ENCODE results near the gene IDH3A. TPM values are rescaled to one million over a fixed set of nuclear protein-coding genes. Genes with fewer than 3 reads are reported as not detected.

The IDH3A gene
- 17.7 TPM for total RNA-seq

DNA sequence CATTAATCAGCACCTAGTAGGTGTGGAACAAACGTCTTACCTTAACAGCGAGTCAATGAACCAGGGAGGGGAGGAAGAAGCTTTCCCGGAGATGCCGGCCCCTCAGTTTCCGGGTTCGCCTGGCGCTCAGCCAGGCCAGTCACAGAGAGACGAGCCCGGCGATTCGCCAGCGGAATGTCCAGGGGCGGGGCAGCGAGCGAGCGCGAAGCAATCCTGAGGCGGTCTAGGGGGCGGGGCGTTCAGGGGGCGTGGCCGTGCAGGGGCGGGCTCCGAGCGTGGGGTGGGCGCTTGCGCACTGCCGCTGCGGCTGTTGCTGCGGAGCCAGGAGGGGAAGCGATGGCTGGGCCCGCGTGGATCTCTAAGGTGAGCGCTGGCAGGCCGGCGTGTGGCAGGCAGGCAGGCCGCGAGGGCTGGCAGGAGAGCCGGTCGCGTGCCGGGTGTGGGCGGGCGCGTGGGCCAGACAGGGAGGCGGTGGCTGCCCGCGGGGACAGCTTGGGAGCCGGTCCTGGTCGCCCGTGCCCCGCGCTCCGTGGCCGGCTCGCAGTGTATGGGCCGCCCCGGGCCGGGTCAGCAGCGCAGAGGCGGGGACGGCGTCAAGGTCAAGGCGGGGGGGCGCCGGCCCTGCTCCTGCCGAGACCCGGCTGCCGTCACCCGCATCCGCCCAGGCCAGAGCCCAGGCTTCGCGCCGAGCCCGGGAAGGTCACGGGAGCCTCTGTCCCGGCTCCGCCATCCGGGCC is at the start of gene IDH3A:
IDH3A (plus strand) TSS at position 295 of the 737 bp plus-strand sequence; CDS start at position 337, 42 bp downstream.
- TF ChIP-seq, protein P1, sequence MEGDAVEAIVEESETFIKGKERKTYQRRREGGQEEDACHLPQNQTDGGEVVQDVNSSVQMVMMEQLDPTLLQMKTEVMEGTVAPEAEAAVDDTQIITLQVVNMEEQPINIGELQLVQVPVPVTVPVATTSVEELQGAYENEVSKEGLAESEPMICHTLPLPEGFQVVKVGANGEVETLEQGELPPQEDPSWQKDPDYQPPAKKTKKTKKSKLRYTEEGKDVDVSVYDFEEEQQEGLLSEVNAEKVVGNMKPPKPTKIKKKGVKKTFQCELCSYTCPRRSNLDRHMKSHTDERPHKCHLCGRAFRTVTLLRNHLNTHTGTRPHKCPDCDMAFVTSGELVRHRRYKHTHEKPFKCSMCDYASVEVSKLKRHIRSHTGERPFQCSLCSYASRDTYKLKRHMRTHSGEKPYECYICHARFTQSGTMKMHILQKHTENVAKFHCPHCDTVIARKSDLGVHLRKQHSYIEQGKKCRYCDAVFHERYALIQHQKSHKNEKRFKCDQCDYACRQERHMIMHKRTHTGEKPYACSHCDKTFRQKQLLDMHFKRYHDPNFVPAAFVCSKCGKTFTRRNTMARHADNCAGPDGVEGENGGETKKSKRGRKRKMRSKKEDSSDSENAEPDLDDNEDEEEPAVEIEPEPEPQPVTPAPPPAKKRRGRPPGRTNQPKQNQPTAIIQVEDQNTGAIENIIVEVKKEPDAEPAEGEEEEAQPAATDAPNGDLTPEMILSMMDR (IDR thresholded peaks at IDR 0.05) = no peak
- H3K36me3 ChIP-seq = no peaks in the 10 kb centered on the region
- peak within 1 kb of the TSS; percentile 81 to 87 for H3K27ac ChIP-seq
- peaks cover 5 to 14% of the 10 kb centered on the region in 2 donors for H3K4me1 ChIP-seq
- no peaks in the 10 kb centered on the region for H3K9me3 ChIP-seq
- intact Hi-C loops (cut with DNase I) = loop anchor here (1.0 to 5.0 kb wide), 5 partner anchors 18 to 358 kb away; partner anchors contain the start of genes CIB2, DNAJA4, HYKK and TBC1D2B
- no peaks in the 10 kb centered on the region for H3K27me3 ChIP-seq
- peak; percentile 91 to 99 for DNase-seq (ENCODE audit: low spot score in 2 of 2)
- H3K4me3 ChIP-seq = peak within 1 kb of the TSS; percentile 79 to 90

DNA sequence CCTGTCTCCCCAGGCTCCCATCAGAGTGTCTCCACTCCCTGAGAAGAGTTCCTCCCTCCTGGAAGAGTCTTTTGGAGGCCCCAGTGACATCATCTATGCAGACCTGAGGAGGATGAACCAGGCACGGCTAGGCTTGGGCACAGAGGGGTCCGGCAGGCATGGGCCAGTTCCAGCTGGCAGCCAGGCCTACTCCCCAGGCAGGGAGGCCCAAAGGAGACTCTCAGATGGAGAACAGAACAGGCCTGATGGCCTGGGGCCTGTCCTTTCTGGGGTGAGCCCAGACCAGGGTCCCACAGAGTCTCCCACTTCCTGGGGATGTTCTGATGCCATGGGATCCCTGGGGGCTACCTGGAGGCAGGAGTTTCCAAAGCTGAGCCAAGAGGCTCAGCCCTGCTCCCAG is 48.3 kb upstream of the IDH3A start:
- TF ChIP-seq, protein P1 (IDR thresholded peaks at IDR 0.05) = no peak
- Histone ChIP-seq H3K4me1 (no peaks in the 10 kb centered on the region), H3K9me3 (no peaks in the 10 kb centered on the region), H3K4me3 (no peak overlapping the region), H3K27me3 (no peaks in the 10 kb centered on the region), H3K27ac (no peak overlapping the region), H3K36me3 (no peaks in the 10 kb centered on the region)
- DNase-seq (ENCODE audit: low spot score in 2 of 2) = no peak
- intact Hi-C loops (cut with DNase I) = no loop called here

DNA sequence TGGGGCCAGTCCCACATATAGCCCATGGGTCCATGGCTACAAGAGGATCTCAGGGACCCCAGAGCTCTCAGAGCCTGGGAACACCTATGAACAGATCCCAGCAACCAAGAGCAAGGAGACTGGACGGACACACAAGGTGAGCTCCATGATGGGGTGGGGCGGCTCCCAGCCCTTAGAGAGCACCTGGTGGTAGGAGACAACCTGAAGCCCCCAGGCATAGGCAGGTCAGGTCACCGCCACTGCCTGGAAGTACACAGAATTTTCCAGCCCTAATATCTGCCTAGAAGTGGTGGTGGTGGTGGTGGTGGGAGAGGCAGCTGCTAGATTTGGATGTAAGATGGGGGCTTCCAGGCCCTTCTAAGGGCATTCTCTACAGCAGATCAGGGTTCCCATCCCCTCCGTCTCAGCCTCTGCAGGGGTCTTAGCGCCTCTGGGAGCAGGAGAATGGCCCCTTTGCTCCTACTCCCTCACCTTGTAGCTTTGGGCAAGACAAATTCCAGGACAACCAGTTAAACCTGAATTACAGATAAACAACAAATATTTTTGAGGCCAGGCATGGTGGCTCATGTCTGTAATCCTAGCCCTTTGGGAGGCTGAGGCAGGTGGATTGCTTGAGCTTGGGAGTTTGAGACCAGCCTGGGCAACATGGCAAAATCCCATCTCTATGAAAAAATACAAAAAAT is 47.6 kb upstream of the IDH3A start:
- Histone ChIP-seq H3K9me3 (no peaks in the 10 kb centered on the region), H3K27me3 (no peaks in the 10 kb centered on the region), H3K4me1 (no peaks in the 10 kb centered on the region), H3K36me3 (no peaks in the 10 kb centered on the region), H3K4me3 (no peak overlapping the region), H3K27ac (no peak overlapping the region)
- DNase-seq (ENCODE audit: low spot score in 2 of 2) = no peak
- intact Hi-C loops (cut with DNase I) = no loop called here
- TF ChIP-seq, protein P1 (IDR thresholded peaks at IDR 0.05) = no peak

DNA sequence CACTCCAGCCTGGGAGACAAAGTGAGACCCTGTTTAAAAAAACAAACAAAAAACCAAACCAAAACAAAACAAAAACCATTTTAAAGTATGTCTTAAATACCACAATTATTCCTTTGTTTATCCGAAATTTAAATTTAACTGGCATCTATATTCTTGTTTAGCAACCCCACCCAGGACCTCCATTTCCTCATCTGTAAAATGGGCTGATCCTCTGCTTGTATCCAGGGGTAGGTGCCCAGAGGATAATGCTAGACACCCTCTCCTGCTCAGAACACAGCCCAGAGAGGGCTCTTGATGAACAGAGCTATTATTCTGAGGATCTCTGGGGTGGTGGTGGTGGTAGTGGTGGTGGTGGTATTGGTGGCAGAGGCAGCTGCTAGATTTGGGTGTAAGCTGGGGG is 47.0 kb upstream of the IDH3A start:
- Histone ChIP-seq H3K36me3 (no peaks in the 10 kb centered on the region), H3K27me3 (no peaks in the 10 kb centered on the region), H3K4me1 (no peaks in the 10 kb centered on the region), H3K9me3 (no peaks in the 10 kb centered on the region), H3K27ac (no peak overlapping the region), H3K4me3 (no peak overlapping the region)
- DNase-seq (ENCODE audit: low spot score in 2 of 2) = no peak
- intact Hi-C loops (cut with DNase I) = no loop called here
- TF ChIP-seq, protein P1 (IDR thresholded peaks at IDR 0.05) = no peak

DNA sequence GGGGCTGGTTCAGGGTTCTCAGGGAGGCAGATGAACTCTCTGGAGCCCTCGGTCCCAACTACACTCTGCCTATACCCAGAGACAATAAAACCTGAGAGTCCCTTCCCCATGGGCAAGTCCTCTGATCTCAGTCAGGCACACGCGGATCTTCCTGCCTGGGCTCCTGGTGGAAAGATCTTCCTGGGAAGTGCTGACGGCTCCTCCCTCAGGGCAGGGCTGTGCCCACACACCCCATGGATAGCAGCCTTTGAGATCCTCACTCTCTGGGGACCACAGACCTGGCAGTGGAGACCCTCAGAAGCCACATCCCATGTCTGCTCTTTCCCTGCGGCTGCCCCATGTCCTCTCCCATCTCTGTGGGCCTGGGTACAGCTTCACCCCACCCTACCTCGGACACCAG is 46.4 kb upstream of the IDH3A start:
- no peak for DNase-seq (ENCODE audit: low spot score in 2 of 2)
- intact Hi-C loops (cut with DNase I) = no loop called here
- Histone ChIP-seq H3K27me3 (no peaks in the 10 kb centered on the region), H3K4me3 (no peak overlapping the region), H3K27ac (no peak overlapping the region), H3K9me3 (no peaks in the 10 kb centered on the region), H3K36me3 (no peaks in the 10 kb centered on the region), H3K4me1 (no peaks in the 10 kb centered on the region)
- TF ChIP-seq, protein P1 (IDR thresholded peaks at IDR 0.05) = no peak
